Chondrocyte (in vitro differentiated cells): ENCODE measurements around the gene DEPDC1. TPM values are rescaled to one million over a fixed set of nuclear protein-coding genes. Genes with fewer than 3 reads are reported as not detected.

Source experiments
- DNase-seq: peaks from one replicate; pipeline ENCODE4 v3.0.0; 2021; ENCODE audit warnings: mixed read lengths, low spot score
- H3K27ac Mint-ChIP-seq: one replicate; pipeline ENCODE4 v1.8.0; 2021; ENCODE audit warnings: mild to moderate bottlenecking, moderate library complexity, mixed read lengths; ENCODE audit not compliant: unreplicated experiment
- H3K27me3 Mint-ChIP-seq: 2 replicates; pipeline ENCODE4 v1.8.0; 2021; ENCODE audit warnings: low read depth, mixed read lengths
- H3K36me3 Mint-ChIP-seq: 2 replicates; pipeline ENCODE4 v1.8.0; 2021; ENCODE audit warnings: low read depth, mixed read lengths
- H3K4me1 Mint-ChIP-seq: 2 replicates; pipeline ENCODE4 v1.8.0; 2021; ENCODE audit warnings: low read depth, mild to moderate bottlenecking, mixed read lengths
- H3K4me3 Mint-ChIP-seq: one replicate; pipeline ENCODE4 v1.8.0; 2021; ENCODE audit warnings: mild to moderate bottlenecking, moderate library complexity, mixed read lengths; ENCODE audit not compliant: unreplicated experiment
- H3K9me3 Mint-ChIP-seq: 2 replicates; pipeline ENCODE4 v1.8.0; 2021; ENCODE audit warnings: low read depth, mixed read lengths
- long read RNA-seq: library from polyadenylated mRNA; stranded (forward); transcript quantifications from one replicate; pipeline ENCODE4 v2.0.0, GENCODE V29; 2021
- total RNA-seq: library from RNA; stranded (reverse); gene quantifications from 3 replicates; pipeline ENCODE4 v1.2.1, GENCODE V29; 2021
- TF ChIP-seq, protein P1 (sequence below): fragments of 200-600 bp; sonication (generic); IDR thresholded peaks from 2 replicates; pipeline ENCODE4 v1.5.0; 2021; ENCODE audit warnings: antibody characterized with exemption, mild to moderate bottlenecking, moderate library complexity

Gene DEPDC1, protein sequence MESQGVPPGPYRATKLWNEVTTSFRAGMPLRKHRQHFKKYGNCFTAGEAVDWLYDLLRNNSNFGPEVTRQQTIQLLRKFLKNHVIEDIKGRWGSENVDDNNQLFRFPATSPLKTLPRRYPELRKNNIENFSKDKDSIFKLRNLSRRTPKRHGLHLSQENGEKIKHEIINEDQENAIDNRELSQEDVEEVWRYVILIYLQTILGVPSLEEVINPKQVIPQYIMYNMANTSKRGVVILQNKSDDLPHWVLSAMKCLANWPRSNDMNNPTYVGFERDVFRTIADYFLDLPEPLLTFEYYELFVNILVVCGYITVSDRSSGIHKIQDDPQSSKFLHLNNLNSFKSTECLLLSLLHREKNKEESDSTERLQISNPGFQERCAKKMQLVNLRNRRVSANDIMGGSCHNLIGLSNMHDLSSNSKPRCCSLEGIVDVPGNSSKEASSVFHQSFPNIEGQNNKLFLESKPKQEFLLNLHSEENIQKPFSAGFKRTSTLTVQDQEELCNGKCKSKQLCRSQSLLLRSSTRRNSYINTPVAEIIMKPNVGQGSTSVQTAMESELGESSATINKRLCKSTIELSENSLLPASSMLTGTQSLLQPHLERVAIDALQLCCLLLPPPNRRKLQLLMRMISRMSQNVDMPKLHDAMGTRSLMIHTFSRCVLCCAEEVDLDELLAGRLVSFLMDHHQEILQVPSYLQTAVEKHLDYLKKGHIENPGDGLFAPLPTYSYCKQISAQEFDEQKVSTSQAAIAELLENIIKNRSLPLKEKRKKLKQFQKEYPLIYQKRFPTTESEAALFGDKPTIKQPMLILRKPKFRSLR
- 4.3 to 5.2 TPM (median 4.7 TPM) in 3 replicates for total RNA-seq
- long read RNA-seq, full-length matches to known transcripts, result 5 of 8 reads
- long read RNA-seq, partial matches to known transcripts, result 0 of 8 reads
- long read RNA-seq, other reads (novel, unspliced or antisense), result 3 of 8 reads

DNA sequence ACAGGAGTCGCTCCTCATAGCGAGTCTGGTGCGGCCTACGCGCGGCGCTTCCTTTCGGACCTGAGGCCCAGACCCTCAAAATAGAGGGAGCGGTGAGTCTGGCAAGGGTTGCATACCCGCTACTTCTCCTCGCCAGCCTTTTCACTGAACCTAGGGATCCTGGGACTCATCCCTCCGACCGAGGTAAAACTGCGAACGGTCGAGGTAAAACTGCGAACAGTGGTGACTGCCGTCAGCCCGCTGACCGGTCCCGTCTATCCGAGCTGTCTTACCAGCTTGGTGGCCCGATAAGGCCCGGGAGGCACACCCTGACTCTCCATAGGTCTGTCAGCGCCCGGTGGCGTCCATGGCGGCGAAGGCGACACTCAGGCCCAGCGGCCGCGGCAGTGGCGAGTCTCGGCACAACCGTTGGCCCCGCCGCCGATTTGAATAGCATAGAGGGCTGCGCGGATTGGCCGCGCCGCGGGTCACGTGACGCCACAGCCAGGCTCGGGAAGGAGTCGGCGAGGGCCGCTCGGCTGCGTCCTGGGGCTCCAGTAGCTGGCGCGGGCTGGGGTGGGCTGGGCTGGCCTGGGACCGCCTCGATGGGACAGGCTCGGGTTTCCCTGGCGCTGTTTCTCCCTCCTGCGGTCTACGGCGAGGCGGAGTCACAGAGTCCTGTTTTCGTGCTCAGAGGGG lies at the start of gene DEPDC1:
Gene DEPDC1 (minus strand): TSS at position 403 of the 678 bp plus-strand sequence. CDS start 83 bp downstream, at position 320.
- Mint-ChIP-seq H3K4me3 (peak within 1 kb of the TSS; percentile 89), H3K27ac (peak within 1 kb of the TSS; percentile 72), H3K27me3 (no peaks in the 10 kb centered on the region)

DNA sequence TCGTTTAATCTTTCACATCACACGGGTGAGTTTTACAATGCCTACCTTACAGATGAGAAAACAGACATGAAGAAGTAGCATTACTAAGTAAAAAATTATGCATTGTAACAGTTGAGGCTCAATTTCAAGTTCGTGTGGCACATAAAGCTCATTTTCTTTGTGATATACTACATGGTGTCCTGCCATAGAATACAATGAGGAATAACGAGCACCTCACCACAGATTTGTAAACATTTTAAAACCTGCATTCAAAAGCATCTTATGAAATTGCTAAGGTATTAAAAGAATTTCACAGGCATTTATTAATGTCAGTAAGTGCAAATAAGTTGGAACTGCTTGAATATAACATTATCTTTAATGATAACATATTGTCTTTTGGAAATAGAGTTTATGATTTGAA lies 47.8 kb upstream of the DEPDC1 start:
- H3K27ac Mint-ChIP-seq, result no peak overlapping the region
- H3K9me3 Mint-ChIP-seq, result peaks cover 4% of the 10 kb centered on the region
- H3K4me3 Mint-ChIP-seq, result no peak overlapping the region
- H3K4me1 Mint-ChIP-seq, result no peaks in the 10 kb centered on the region
- DNase-seq, result no peak
- TF ChIP-seq, protein P1, sequence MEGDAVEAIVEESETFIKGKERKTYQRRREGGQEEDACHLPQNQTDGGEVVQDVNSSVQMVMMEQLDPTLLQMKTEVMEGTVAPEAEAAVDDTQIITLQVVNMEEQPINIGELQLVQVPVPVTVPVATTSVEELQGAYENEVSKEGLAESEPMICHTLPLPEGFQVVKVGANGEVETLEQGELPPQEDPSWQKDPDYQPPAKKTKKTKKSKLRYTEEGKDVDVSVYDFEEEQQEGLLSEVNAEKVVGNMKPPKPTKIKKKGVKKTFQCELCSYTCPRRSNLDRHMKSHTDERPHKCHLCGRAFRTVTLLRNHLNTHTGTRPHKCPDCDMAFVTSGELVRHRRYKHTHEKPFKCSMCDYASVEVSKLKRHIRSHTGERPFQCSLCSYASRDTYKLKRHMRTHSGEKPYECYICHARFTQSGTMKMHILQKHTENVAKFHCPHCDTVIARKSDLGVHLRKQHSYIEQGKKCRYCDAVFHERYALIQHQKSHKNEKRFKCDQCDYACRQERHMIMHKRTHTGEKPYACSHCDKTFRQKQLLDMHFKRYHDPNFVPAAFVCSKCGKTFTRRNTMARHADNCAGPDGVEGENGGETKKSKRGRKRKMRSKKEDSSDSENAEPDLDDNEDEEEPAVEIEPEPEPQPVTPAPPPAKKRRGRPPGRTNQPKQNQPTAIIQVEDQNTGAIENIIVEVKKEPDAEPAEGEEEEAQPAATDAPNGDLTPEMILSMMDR, result no peak
- peaks cover 1% of the 10 kb centered on the region for H3K27me3 Mint-ChIP-seq
- H3K36me3 Mint-ChIP-seq, result peaks cover 5% of the 10 kb centered on the region

More for the DNA sequence above, at the start of gene DEPDC1:
- TF ChIP-seq, protein P1, result peak; percentile 38
- peaks cover 4% of the 10 kb centered on the region for H3K9me3 Mint-ChIP-seq
- H3K36me3 Mint-ChIP-seq, result peaks cover 2% of the 10 kb centered on the region
- DNase-seq, result peak; percentile 98
- H3K4me1 Mint-ChIP-seq, result peaks cover 16% of the 10 kb centered on the region

DNA sequence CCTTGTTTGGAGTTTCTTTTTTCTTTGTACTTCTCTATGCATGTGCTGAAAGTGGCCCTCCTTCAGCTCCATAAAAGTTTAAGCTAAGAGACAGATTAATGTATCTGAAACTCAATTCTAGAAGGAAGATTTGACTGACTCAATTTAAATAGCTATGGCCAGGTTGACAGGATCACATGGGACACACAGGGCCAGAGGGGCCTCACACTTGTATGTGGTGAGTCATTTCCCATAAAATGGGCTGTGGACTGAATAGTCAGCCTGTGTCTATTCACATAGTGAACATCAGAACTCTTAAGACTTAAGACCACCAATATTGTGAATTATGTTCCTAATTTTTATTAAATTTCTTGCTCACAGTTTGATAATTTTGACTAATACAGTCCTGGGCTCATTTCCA lies 45.7 kb upstream of the DEPDC1 start:
- no peak overlapping the region for H3K4me3 Mint-ChIP-seq
- no peak for DNase-seq
- H3K4me1 Mint-ChIP-seq, result no peaks in the 10 kb centered on the region
- TF ChIP-seq, protein P1, result no peak
- no peak overlapping the region for H3K27ac Mint-ChIP-seq
- H3K36me3 Mint-ChIP-seq, result no peaks in the 10 kb centered on the region
- H3K27me3 Mint-ChIP-seq, result no peaks in the 10 kb centered on the region
- H3K9me3 Mint-ChIP-seq, result no peaks in the 10 kb centered on the region

DNA sequence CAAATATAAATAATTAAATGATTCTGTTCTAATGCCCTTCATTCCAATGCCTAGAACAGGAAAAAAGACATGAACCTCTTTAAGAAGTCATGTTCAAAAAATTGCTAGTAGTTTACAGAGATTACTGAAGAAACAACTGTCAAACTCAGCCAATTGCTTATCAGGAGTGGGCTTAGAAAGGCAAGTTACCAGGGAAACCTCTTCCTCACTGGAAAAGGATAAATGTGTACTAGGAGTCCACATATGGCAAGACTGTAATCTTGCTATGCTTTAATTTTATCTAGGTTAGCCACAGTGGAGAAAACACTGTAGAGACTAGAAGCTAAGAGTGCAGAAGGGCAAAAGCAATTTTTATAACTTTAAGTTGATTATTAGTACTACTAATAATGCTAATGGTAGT lies 42.1 kb upstream of the DEPDC1 start:
- Mint-ChIP-seq H3K4me1 (no peaks in the 10 kb centered on the region), H3K4me3 (no peak overlapping the region), H3K36me3 (no peaks in the 10 kb centered on the region), H3K27me3 (no peaks in the 10 kb centered on the region), H3K9me3 (no peaks in the 10 kb centered on the region), H3K27ac (no peak overlapping the region)
- DNase-seq, result no peak
- TF ChIP-seq, protein P1, result no peak
